Measurements from ENCODE around the gene ATP7B.
"Not testable (repeated sequence)": the region's sequence is repeated elsewhere in the genome, so short reads cannot be mapped to it uniquely, and the experiment has no call there.

The ATP7B gene

DNA sequence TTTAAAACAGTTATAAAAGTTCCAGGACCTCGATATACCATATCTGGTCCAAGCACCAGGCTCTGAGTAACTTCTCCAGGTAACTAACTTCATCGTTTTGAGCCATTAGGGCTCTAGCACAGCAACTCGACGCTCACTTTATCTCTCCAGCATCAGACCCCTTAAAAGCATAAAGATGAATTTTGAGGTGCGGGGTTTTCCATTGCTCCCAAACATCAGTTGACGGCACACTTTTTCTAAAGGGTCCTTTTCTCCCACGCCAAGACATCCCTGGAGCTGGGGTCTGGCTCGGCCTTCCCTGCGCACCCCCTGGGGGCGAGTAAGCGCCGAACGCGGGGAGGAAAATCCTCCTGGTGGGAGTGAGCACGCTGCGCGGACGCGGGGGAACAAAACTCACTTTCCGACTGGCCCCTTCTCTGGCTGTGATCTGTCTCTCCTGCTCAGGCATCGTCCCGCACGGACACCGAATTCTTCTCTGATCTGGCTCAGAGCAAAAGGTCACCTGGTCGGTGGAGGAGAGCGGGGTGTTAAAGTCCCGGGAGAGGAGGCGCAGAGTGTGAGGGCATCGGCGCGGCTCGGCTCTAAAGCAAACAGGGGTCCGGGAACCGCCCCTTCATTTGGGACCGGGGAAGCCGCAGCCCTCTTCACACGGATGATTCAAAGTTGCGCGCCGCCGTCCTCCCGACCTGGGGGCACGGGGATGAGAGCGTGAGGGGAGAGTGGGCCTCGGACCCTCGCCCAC is at the start of gene ATP7B:
TSS of gene ATP7B (minus strand) at position 561 of the 742 bp plus-strand sequence. CDS start at position 448, 113 bp downstream.
- no peak for DNase-seq

DNA sequence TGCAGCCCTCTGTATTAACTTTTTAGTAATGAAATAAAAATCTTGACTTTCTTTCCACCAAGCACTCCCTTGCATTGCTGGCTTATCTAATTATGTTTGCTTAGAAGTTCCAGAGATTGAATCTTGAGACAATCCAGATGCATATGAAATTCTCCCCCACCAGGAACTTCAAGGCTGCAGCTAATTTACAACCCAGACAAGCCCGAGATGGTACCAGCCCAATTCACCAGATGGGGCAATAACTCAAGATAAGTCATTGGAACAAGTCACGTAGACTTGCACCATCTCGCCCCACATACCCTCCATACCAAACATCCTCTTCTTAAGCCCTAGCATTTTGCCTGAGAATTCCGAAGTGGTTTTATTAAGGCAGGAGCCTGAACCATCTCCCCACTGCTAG is 42.2 kb upstream of the ATP7B start:
- no peak for DNase-seq

DNA sequence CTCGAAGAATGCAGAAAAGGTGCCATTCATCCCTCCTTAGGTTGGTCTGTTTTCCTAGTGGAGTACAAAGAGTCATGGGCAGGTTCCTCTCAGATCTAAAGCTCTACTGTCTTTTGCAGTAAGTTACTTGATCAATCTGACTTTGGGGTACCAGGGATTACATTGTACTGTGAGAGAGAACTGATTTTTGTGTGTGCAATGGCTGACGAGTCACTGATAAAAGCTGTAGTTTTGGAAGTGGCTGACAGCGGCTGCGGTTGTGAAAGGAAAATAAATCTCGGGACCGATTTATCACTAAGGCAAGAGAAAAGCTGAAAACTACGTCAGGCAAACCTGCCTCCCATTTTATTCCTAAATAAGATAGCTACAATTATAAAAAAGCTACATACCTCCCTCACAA is 40.1 kb upstream of the ATP7B start:
- no peak for DNase-seq

DNA sequence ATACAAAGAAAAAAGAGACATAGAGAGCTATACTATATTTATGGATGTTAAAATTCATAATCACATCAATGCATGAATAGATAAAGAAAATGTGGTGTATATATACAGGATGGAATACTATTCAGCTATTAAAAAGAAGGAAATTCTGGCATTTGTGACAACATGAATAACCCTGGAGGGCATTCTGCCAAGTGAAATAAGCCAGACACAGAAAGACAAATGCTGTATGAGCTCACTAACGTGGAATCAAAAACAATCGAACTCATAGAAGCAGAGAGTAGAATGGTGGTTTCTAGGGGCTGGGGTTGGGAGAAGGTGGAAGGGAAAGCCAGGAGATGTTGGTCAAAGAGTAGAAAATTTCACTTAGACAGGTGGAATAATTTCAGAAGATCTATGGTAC is 37.3 kb upstream of the ATP7B start:
- no peak for DNase-seq

DNA sequence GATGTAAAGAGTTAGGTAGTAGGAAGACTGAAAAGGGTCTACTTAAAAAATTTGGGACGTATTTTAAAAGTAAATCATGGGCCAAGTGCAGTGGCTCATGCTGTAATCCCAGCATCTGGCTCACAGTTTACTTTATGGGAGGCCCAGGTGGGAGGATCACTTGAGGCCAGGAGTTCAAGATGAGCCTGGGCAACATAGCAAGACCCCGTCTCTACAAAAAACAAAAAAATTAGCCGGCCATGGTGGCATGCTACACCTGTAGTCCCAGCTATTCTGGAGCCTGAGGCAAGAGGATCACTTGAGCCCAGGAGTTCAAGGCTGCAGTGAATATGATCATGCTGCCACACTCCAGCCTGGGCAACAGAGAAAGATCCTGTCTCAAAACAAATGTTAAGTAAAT is 36.2 kb upstream of the ATP7B start:
- DNase-seq, result no peak

DNA sequence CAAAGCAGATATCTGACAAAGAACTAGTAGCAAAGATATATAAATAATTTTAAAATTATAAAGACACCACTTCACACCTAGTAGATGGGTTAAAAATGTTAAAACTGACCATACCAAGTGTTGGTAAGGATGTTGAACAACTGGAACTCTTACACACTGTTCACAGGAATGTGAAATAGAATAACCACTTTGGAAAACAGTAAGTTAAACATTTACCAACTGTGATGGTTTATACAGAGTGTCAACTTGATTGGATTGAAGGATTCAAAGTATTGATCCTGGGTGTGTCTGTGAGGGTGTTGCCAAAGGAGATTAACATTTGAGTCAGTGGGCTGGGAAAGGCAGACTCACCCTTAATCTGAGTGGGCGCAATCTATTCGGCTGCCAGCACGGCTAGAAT is 32.4 kb upstream of the ATP7B start:
- no peak for DNase-seq

DNA sequence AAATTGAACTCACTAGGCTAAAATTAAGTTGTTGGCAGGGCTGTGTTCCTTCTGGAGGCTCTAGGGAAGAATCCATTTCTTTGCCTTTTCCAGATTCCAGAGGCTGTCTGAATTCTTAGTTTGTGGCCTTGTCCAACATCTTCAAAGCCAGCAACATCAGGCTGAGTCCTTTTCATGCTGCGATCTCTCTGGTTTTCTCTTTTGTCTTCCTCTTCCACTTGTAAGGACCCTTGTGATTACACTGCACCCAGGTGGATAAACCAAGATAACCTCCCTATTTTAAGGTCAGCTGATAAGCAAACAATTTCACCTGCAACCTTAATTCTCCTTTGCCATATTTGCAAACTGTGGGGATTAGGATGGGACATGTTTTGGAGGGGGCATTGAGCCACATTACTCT is 24.8 kb upstream of the ATP7B start:
- DNase-seq, result no peak

DNA sequence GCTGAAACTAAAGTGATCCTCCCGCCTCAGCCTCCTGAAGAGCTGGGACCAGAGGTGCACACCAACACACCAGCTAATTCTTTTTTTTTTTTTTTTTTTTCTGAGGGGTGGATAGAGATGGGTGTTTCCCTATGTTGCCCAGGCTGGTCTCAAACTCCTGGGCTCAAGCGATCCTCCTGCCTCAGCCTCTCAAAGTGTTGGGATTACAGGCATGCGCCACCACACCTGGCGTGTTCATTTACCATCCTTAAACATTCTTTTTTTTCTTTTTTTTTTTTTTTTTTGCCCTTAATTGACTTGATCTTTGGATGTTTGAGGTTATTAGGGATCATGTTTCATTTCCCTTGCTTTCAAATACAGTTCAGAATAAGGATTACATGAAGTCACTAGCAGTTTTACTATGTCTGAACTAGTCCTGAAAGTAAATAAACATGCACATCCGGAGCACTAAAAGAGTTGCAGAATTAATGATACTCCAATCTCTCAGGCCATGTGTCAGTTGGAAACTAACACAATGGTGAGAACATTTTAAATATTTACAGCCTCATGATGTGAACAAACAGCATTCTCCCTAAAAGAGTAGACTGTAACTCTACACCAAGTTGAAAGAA is 23.5 kb upstream of the ATP7B start:
- no peak for DNase-seq

DNA sequence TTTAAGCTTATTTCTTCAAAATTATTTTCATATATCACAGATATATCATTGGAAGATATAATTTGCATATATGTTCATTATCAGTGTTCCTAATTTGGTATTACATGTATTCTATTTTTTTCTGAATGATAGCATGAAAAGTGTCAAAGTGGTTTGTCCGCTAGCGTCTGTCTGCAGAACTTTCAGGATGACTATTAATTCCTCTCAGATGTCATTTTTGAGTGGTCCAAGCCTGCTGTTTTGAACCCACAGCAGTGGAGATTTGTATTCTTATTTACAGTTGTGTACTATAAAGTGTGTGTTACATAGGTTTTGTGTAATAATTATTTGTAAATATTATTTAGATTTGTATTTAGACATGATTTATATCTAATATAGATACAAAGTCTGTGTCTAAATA is 21.8 kb upstream of the ATP7B start:
- DNase-seq, result no peak

DNA sequence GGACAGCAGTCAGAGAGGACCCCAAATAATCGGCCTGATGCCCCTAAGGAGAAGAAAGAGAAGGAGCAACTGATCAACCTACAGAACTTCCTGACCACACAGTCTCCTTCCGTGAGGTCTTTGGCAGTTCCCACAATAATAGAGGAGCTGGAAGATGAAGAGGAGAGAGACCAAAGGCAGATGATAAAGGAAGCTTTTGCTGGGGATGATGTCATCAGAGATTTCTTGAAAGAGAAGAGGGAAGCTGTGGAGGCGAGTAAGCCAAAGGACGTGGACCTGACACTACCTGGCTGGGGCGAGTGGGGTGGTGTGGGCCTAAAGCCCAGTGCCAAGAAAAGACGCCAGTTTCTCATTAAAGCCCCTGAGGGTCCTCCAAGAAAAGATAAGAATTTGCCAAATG is 19.2 kb upstream of the ATP7B start:
- not testable (repeated sequence) for DNase-seq

DNA sequence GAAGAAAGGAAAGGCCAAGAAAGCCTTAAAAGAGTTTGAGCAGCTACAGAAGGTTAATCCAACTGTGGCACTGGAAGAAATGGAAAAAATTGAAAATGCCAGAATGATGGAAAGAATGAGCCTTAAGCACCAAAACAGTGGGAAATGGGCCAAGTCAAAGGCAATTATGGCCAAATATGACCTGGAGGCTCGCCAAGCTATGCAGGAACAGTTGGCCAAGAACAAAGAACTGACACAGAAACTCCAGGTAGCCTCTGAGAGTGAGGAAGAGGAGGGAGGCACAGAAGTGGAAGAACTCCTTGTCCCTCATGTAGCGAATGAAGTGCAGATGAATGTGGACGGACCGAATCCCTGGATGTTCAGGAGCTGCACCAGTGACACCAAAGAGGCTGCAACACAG is 18.3 kb upstream of the ATP7B start:
- DNase-seq, result no peak

DNA sequence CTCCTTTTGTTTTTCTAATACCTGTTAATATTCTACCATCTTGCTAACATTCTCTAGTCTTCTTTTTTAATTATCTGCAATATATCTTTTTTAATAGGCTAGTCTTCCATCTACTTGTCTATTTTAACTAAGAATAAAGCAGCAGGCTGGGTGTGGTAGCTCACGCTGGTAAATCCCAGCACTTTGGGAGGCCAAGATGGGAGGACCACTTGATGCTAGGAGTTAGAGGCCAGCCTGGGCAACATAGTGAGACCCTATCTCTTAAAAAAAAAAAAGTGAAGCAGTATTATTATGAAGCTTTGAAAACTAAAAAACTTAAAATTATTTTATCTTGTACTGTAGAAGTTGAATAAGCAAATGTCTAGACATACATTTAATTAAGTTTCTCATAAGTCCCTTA is 16.6 kb upstream of the ATP7B start:
- no peak for DNase-seq

DNA sequence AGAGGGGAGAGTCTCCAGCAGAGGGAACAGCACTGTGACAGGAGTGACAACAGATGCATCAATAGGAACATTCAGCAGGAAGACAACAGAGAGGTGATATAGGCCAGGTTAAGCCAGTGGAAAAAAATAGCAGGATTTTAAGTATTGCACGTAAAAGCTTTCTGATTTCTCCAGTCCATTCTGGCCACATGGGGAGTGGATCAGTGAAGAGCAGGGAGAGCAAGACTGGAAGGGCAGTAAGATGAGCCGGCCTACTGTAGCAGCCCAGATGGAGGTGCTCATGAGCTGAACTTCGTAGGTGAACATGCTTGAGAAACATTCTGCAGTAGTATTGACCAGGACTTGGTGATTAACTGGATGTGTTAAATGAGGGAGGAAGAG is 15.0 kb upstream of the ATP7B start:
- no peak for DNase-seq

DNA sequence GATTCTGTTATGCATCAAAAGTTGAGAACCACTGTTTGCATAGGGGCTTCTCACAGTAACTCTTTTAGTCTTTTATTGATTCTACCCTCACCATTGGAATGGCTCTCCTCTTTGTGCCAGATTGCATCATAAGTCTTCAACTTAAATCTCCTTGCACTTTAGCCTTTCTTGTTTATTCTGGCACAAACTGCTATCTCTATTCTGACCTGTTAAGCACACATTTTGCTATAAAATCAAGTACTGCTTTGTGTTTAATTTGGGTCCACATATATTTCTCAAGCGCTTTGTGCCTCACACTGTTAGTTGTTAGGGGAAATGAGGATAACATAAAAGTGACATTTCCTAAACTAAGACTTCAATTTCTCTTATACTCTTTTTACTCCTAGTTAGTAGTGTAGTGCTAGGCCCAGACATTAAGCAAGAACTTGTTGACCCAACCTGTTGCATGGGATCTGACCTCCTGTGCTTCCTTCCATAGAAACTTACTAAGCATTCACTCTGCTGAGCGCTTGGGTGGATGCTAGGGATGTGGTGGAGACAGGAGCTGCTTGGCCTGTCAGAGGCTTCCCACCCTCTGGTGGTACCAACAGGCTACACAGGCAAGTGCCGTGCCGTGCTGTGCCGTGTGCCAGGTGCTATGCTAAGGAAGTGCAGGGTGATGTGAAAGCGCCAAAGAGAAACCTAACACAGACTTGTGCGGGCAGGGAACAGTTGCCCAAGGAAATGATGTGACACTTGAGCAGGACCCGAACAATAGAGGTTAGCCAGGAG is 14.4 kb upstream of the ATP7B start:
- DNase-seq, result no peak

DNA sequence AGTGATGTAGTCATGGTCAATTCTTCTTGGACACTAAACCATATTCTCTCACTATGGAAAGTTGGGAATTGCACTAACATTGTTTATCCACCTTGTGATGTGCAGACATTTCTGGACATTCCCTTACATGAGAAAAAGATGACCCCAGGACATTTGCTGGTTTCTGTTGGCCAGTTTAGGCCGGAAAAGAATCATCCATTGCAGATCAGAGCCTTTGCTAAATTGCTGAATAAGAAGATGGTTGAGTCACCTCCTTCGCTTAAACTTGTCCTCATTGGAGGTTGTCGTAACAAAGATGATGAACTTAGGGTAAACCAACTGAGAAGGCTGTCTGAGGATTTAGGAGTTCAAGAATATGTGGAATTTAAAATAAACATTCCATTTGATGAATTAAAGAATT is 13.2 kb upstream of the ATP7B start, which contains the start of gene UTP14C:
TSS of gene UTP14C (plus strand) at position 211 of the 400 bp plus-strand sequence. CDS start 4,114 bp downstream, outside the sequence.
- no peak for DNase-seq

DNA sequence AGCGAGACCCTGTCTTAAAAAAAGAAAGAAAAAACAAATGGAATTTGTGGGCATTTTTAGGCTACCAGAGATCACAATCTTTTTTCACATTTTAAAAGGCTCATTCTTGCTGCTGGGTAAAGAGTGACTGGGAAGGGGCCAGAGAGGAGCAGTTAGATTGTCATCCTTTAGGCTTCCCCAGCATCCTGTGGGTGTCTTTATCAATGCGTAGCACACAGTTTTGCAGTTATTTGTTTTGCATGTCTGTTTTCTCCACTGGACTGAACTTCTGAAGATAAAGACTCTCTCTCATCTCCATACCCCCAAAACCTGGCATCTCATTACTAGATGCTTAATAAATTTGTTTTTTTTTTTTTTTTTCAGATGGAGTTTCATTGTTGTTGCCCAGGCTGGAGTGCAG is 11.1 kb upstream of the ATP7B start:
- DNase-seq, result no peak

DNA sequence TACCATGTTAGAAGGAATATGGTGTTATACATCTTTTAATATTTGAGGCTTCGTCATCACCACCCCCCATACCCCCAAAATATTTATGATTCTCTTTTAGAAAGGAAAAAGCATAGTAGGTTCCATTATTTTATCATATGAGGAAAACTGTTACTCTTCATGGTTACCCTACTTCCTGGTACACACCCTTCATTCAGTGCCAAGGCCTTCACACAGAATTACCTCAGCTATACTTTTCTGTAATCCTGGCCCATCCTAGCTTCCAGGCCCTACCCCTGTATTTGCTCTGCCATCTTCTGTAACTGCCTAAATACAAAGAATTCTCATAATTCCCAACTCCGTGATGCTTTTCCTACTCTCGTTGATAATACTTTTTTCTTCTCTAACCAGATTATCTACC is 8.9 kb upstream of the ATP7B start:
- no peak for DNase-seq

DNA sequence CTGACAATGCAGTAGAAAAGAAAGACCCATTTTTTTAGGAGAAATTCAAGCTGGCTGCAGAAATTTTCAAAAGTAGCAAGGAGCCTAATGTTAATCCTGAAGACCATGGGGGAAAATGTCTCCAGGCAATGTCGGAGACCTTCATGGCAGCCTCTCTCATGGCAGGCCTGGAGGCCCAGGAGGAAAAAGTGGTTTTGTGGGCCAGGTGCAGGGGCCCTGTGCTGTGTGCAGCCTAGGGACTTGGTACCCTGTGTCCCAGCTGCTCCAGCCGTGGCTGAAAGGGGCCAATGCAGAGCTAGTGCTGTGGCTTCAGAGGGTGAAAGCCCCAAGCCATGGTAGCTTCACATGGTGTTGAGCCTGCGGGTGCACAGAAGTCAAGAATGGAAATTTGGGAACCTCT is 5.0 kb upstream of the ATP7B start:
- no peak for DNase-seq

DNA sequence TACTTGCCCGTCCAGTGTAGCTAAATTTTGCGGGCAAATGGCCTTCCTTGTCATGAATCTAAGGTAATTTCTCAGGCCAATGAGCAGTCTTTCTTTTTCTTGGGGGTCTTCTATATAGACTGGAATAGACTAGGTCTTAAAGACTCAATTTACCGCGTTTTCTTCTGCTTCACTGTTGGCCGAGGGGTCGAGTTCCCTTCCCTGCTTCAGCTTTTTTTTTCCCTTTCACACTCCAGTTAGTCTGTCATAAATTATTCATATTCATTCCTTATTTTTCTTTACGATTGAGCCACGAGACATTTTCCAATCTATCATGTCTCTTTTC is 1.2 kb upstream of the ATP7B start:
- no peak for DNase-seq

DNA sequence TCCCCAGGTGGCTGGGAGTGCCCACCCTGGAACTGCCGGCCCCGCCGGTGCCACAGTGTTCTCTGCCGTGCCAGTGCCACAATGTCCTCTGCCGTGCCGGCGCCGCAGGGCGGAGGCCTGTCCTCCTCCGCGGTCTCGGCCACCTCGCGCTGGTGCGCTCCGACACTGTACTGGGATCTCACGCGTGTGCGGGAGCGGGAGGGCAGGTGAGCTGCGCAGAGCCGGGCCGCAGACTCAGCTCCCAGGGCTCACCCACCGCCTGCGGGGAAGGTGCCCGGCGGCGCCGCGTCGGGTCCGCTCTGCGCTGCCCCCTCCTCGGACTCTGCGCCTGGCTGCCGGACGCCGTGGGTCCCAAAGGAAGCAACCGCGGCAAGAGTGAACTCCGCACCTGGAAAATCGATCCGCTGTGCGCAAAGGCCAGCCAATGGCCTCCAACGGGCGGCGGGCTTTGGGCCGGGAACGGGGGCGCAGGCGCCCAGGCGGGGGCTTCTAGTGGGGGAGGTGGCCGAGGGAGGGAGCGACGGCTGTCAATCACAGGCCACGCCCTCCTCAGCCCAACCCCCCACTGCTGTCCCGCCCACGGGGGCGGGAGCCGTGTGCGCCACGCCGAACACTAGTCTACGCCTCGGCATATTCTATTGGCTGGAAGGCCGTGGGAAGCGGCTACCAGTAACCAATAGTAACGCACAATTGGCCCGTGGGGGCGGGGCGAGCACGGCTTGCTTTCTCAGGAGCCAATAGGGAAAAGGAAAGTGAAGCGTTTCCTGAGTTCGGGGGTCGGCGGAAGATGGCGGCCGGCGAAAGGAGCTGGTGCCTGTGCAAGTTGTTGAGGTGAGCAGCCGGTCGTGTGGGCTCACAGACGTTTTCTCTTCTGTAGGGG is 622 bp upstream of the ATP7B start, which contains the start of gene ALG11:
TSS of gene ALG11 (plus strand) at position 767 of the 880 bp plus-strand sequence. CDS start at position 788, 21 bp downstream.
- peak; percentile 98 for DNase-seq

DNA sequence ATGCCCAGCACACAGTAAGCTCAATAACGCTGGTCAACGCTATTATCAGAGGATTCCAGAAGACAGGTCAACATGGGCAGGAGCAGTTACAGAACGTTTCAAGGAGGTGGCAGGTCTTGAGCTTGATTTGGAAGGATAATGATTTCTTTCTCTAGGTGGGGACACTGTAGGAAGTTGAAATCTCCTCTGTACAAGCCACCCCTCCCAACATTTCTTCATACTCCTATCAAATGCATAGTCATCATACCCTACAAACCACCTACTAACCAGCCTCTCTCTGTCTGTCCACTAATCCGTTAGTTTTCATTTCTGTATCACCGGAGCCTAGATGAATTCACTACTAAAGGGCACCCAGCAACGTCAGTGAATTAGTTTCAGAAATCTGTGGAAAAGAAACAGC is 1.3 kb downstream of the ATP7B start:
- DNase-seq, result no peak

DNA sequence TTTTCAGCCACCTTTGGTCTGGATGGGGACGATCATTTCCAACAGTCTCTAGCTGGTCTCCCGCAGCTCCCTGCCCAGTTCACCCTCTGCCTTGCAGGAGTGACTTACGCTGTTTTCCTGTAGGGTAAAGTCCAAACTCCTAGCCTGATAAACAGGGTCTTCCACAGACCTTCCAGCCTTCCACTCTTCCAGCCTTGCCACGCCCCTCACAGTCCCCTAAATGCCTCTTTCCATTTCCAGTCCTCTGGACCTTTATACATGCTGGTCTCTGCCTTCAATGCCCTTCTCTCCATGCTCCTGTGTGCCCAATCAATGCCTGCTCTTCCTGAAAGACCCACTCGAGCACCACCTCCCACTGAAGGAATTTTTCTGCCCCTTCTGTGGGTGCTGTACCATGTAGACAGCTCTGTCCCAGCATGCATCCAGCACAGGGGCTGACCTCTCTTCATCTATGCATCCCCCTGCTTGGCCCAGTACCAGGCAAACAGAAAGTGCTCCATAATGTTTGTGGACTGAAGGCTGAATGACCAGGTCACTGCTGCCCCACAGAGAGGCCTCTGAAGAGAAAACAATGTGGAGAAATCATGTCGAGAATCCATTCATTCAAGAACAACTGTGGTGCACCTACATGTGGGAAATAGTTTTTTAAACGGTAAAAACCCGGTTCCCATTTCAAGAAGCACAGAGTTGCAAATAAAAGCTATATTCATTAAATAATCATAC is 4.6 kb downstream of the ATP7B start:
- DNase-seq, result no peak

All from fibroblast of skin of right quadriceps (primary cell).